NCI-H69 (cell line): ENCODE measurements around the gene CTU2.
A peak's percentile ranks its signal among the peaks of the same experiment; 100 is the strongest.

Experiments
- DNase-seq: peaks from one replicate; lab custom pipeline; 2025; lab: John Stamatoyannopoulos, UW

CTU2 gene

DNA sequence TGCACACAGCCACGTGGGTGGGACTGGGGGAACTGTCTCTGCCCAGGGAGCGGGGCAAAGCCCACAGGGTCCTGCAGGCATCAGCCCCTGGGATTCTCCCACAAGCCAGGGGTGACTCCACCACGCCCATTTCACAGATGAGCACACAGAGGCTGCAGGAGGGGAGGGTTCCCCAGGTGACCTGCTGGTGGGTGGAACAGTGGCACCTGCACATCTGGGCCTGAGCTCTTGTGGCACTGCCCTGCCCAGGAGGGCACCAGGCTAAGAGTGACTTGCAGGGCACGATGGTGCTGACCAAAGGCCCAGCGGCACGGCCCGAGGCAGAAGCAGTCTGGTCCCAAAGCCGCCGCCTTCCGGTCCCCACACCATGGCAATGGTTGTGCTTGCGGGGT is 54.8 kb downstream of the CTU2 start:
- peak; percentile 45 for DNase-seq

DNA sequence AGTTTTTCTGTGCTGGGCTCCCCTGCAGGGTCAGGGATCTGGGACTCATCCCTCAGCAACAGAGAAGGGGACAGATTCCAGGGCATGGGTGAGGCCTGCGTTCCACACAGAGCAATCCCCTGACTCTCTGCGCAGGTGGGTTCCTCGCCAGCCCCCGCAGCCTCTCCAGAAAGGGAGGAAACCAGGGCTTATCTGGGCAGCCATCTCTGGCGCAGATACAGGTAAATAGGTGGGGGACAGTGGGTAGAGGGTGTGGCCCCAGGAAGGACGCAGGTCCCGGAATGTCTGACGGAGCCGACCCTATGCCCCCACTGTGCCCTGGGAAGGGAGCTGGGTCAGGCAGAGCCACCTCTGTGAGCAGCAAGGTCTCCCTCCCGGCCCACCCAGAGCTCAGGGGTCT is 55.5 kb downstream of the CTU2 start:
- DNase-seq = no peak

DNA sequence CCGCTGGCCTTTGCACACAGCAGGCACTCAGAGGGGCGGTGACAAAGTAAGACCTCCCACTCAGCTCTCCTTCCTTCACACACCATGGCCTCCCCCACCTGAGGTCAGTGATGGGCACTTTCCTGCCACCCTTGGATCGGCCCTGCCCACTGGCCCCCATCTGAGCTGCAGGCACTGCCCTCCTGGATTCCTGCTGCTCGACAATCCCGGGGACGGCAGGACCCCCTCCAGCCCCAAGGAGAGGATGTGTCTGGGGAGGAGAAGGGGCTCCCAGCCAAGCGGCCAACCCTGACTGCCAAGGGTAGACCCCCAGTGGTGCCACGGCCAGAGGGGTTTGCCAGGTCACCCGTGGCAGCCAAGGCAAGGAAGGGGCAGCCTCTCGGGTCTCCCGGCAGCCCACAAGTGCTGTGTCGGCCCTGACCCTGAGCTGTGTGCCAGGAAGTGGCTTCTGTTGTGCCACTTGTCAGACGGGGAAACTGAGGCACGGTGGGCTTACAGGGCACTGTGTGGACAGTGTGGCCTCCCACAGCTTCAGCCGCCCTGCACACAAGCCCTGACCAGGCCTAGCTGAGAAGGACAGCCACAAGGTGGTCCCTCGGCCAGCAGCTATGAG is 56.1 kb downstream of the CTU2 start:
- DNase-seq = no peak

DNA sequence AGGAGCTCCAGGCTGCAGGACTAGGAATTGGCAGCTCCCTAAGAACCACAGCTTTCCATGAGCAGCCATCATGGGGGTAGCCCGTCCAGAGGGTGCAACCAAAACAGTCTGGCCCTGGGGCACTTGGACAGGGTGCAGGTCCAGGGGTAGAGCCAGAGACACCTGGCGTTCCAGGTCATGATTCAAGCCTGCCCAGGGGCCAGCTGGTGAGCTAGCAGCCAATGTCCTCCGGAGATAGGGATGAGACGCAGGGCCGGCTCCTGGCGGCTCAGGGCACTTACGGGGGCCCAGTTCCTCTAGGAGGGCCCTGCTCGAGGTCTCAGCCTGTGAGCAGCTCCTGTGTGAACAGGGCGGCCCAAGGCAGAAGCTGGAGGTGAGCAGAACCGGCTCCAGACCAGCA is 56.6 kb downstream of the CTU2 start:
- no peak for DNase-seq

DNA sequence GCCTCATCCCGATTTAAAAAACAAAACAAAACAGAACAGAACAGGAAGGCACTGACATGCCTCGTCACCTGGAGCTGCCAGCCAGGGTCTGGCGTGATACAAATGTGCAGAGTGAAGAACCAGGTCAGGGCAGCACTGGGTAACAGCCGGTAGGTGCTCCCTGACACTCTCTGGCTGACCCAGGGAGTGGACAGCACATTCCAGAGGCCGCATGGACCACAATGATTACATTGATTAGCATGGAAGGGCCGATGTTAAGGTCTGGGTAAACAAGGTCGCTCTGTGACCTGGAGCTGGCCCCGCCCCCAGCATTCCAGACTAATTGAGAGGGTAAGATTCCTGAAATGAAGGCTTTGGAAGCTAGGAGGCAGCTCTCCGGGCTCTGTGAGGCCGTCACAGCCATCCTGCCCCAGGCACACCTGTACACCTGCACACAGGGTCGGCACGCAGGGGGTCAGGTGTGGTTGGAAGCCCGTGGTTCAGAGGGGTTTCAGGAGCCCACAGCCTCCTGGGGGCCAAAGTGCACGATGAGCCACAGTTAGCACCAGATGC is 57.3 kb downstream of the CTU2 start:
- peak; percentile 12 for DNase-seq

DNA sequence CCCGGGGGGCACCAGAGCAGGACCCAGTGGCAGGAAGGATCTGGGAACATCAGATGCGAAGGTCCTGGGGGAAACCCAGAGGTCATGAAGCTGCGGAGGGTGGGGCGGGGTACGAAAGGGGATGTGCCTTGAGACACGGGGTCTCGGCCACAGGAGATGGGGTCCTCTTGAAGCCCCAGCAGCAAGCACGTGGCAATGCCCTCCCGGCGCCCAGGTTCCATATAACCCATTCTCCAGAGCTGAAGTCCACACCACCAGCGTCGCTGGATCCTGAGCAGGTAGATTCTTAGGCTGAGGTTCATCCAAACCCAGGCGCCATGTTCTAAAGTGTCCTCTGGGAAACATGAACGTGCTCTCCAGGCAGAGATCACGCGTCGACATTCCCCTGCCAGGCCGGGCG is 57.8 kb downstream of the CTU2 start:
- DNase-seq = no peak

DNA sequence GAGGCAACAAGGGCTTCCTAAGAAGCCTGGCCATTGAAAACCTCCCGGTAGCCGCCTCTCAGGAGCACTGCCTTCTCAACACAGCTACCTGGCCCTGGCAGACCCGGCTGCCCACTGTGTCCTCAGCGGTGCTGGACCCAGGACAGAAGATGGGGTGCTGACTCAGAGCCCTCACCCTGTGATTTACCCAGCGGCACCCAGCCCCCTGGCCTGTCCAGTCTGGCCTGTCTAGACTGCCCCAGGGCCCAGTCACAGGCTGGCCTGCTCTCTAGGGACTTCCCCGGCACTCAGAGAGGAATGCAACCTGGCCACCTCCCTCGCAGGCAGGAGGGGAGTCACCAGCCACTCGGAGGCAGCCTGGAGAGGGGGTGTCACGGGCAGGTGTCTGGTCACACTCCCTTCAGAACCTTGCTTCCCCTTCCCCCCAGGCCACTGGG is 58.6 kb downstream of the CTU2 start:
- no peak for DNase-seq
